Testis (tissue), 3 donors: ENCODE measurements around the gene RECQL5. TPM values are rescaled to one million over a fixed set of nuclear protein-coding genes. Genes with fewer than 3 reads are reported as not detected.

Experiments used
- DNase-seq: peaks from one replicate; pipeline ENCODE4 v3.0.0-alpha.2; 2019
- H3K27ac ChIP-seq, 2 donors: fragments of 200-600 bp; sonication (generic); one replicate each; pipeline ENCODE4 v1.5.1; 2019
- H3K27me3 ChIP-seq: fragments of 200-600 bp; sonication (generic); one replicate; pipeline ENCODE4 v1.5.1; 2019
- H3K36me3 ChIP-seq: fragments of 200-600 bp; sonication (generic); one replicate; pipeline ENCODE4 v1.5.1; 2017; ENCODE audit warnings: low read depth; ENCODE audit errors: missing control alignments
- H3K4me1 ChIP-seq: fragments of 200-600 bp; sonication (generic); one replicate; pipeline ENCODE4 v1.5.1; 2019
- H3K4me3 ChIP-seq, 2 donors: fragments of 200-600 bp; sonication (generic); one replicate each; pipeline ENCODE4 v1.5.1; 2017 to 2019
- H3K9me3 ChIP-seq: fragments of 200-600 bp; sonication (generic); one replicate; pipeline ENCODE4 v1.5.1; 2017
- CTCF ChIP-seq, 3 experiments: fragments of 450-650 bp in 2 of 3; fragments of 200-600 bp in 1 of 3; sonication (generic) in 1 of 3; IDR thresholded peaks; one replicate each; pipeline ENCODE4 v1.5.1; 2016 to 2019; ENCODE audit warnings: antibody characterized with exemption in 3 of 3, mild to moderate bottlenecking in 2 of 3, moderate library complexity in 1 of 3
- POLR2A ChIP-seq: fragments of 450-650 bp; IDR thresholded peaks from one replicate; pipeline ENCODE4 v1.6.1; 2017; ENCODE audit warnings: antibody characterized with exemption, mild to moderate bottlenecking, moderate library complexity
- WGBS, 2 donors: methylation state at CpG; one replicate each; pipeline ENCODE4 v1.1.5; 2018; 5-methylcytosine and 5-hydroxymethylcytosine counted together
- intact Hi-C: fragments of 100-400 bp; cut with DNase I; formaldehyde crosslinking; loops from one replicate; pipeline ENCODE4 v1.15.1; 2023; ENCODE audit warnings: low total_unique reads
- polyA plus RNA-seq: library from polyadenylated mRNA; stranded (reverse); fragments of 350-450 nt; fragmentation: Illumina TruSeq; extraction: RNeasy Lipid Tissue Mini Kit (QIAGEN cat#74804); gene quantifications from one replicate; pipeline ENCODE4 v1.2.3, GENCODE V29; 2014; ENCODE audit warnings: low read depth, low replicate concordance; ENCODE audit not compliant: insufficient read depth
- total RNA-seq, 2 donors: library from RNA; depleted of rRNA; stranded (reverse); fragments of >200 nt; gene quantifications; one replicate each; pipeline ENCODE4 v1.2.3, GENCODE V29; 2016

RECQL5 gene
- total and polyA plus RNA-seq, 3 donors from 2014 or later, result 60.0 to 99.6 (median 81.4) TPM

DNA sequence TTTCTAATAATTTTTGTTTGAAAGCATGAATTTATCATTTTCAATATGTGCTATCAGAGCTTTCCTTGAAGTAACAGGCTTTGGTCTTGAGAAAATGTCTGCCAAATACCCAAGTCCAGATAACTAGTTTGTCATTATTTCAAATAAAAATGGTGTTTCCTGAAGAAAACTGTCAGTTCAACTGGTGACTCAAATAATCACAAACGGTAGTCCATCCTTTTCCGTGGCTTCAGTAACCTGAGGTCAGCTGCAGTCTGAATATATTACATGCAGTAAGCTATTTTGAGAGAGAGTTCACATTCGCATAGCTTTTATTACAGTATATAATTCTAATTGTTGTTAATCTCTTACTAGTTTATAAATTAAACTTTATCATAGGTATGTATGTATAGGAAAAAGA, 9.5 kb upstream of the RECQL5 start:
- H3K4me3 ChIP-seq, result no peak overlapping the region
- no peaks in the 10 kb centered on the region for H3K9me3 ChIP-seq
- no peak for DNase-seq
- no peak for TF ChIP-seq POLR2A
- no peak for TF ChIP-seq CTCF (IDR thresholded peaks at IDR 0.05)
- WGBS, 2 donors, result 67 to 71% methylated on average over 3 of the region's 3 CpGs
- no peak overlapping the region for H3K27ac ChIP-seq
- H3K27me3 ChIP-seq, result no peaks in the 10 kb centered on the region
- intact Hi-C loops, result no loop called here
- peaks cover 12% of the 10 kb centered on the region for H3K4me1 ChIP-seq
- no peaks in the 10 kb centered on the region for H3K36me3 ChIP-seq

DNA sequence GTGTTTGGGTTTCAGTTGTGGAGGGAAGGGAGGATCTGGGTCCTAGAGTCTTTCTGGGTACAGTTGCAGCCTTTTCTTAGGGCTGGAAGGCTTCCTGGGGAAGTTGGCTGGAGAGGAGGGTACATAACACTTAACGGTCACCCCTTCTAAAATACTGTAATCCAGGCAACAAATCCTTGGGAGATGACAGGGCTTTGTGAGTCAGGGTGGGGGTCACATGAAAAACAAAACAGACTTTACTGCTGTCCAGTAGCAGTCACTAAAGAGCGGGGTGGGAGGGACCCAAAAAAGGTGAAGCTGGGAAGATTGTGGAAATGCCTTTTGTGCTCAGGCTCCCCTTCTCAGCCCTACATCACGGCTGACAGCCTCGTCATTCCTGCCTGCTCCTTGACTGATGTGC, 6.5 kb upstream of the RECQL5 start:
- H3K36me3 ChIP-seq, result no peaks in the 10 kb centered on the region
- TF ChIP-seq CTCF (IDR thresholded peaks at IDR 0.05) (no peak), POLR2A (no peak)
- peaks cover 10% of the 10 kb centered on the region for H3K4me1 ChIP-seq
- no peaks in the 10 kb centered on the region for H3K27me3 ChIP-seq
- no peak for DNase-seq
- no peak overlapping the region for H3K27ac ChIP-seq
- H3K4me3 ChIP-seq, result no peak overlapping the region
- WGBS, 2 donors, result 68 to 76% methylated on average over 4 of the region's 4 CpGs
- intact Hi-C loops, result no loop called here
- H3K9me3 ChIP-seq, result no peaks in the 10 kb centered on the region

GRCh38 chr17:75672011-75672410, 5.1 kb upstream of the RECQL5 start:
- no peak overlapping the region for H3K27ac ChIP-seq
- TF ChIP-seq POLR2A (no peak), CTCF (IDR thresholded peaks at IDR 0.05) (no peak)
- WGBS, 2 donors, result 83 to 84% methylated on average over 5 of the region's 5 CpGs
- H3K27me3 ChIP-seq, result no peaks in the 10 kb centered on the region
- intact Hi-C loops, result no loop called here
- no peaks in the 10 kb centered on the region for H3K9me3 ChIP-seq
- no peak overlapping the region for H3K4me3 ChIP-seq
- H3K36me3 ChIP-seq, result no peaks in the 10 kb centered on the region
- no peak for DNase-seq
- H3K4me1 ChIP-seq, result peaks cover 15% of the 10 kb centered on the region

DNA sequence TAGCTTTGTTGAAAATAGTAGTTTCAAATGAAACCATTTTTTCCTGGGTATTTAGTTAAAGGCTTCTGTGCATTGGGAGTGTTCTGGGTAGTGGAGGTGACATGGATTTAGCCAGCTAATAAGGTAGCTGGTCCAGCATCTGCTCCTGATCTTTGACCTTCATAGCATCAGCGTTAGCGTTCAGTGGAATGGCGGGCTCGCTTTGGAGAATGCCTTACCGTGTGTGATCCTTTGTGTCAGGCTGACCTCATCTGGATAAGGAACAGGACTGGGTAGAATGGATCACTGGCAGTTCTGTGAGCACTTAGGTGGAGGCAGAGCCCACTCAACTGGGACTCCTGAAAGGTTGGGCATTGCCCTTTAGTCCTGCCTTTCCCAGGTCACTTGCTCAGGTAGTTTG, 3.9 kb upstream of the RECQL5 start:
- Histone ChIP-seq H3K9me3 (no peaks in the 10 kb centered on the region), H3K36me3 (no peaks in the 10 kb centered on the region), H3K4me3 (no peak overlapping the region), H3K4me1 (peaks cover 21% of the 10 kb centered on the region), H3K27ac (no peak overlapping the region), H3K27me3 (no peaks in the 10 kb centered on the region)
- intact Hi-C loops, result no loop called here
- 77 to 78% methylated on average over 5 of the region's 5 CpGs for WGBS, 2 donors
- TF ChIP-seq POLR2A (no peak), CTCF (IDR thresholded peaks at IDR 0.05) (no peak)
- DNase-seq, result no peak

GRCh38 chr17:75668489-75668888, 1.5 kb upstream of the RECQL5 start:
- no peak overlapping the region for H3K27ac ChIP-seq
- intact Hi-C loops, result no loop called here
- TF ChIP-seq POLR2A (no peak), CTCF (IDR thresholded peaks at IDR 0.05) (no peak)
- WGBS, 2 donors, result 48 to 52% methylated on average over 4 of the region's 4 CpGs
- H3K9me3 ChIP-seq, result no peaks in the 10 kb centered on the region
- DNase-seq, result no peak
- no peaks in the 10 kb centered on the region for H3K27me3 ChIP-seq
- H3K36me3 ChIP-seq, result no peaks in the 10 kb centered on the region
- no peak overlapping the region for H3K4me3 ChIP-seq
- H3K4me1 ChIP-seq, result peaks cover 15% of the 10 kb centered on the region
